Fibroblast of the aortic adventitia (primary cell): ENCODE results near the gene FEM1C. TPM values are rescaled to one million over a fixed set of nuclear protein-coding genes. Genes with fewer than 3 reads are reported as not detected.
A peak's percentile ranks its signal among the peaks of the same experiment; 100 is the strongest.

Source experiments
- DNase-seq: peaks from one replicate; pipeline ENCODE4 v3.0.0-alpha.2; 2010; ENCODE audit warnings: low read depth
- H3K4me3 ChIP-seq: 2 replicates; pipeline ENCODE4 v1.5.1; 2011; ENCODE audit warnings: low read depth, mild to moderate bottlenecking, control low read depth, low read length, moderate library complexity
- small RNA-seq: library from RNA; depleted of rRNA; stranded (forward); fragments of <200 nt; gene quantifications from one replicate; pipeline ENCODE3, GENCODE V24; 2012
- total RNA-seq: library from RNA; depleted of rRNA; stranded (reverse); fragments of >200 nt; gene quantifications from 2 replicates; pipeline ENCODE4 v1.2.3, GENCODE V29; 2012; ENCODE audit warnings: low replicate concordance
- TF ChIP-seq, protein P1 (sequence below): IDR thresholded peaks from 2 replicates; pipeline ENCODE4 v1.5.1; 2011; ENCODE audit warnings: mild to moderate bottlenecking, low read length, control low read depth, inconsistent platforms; ENCODE audit not compliant: insufficient read depth

FEM1C gene
- total RNA-seq, 1 donor, result 31.7 TPM

DNA sequence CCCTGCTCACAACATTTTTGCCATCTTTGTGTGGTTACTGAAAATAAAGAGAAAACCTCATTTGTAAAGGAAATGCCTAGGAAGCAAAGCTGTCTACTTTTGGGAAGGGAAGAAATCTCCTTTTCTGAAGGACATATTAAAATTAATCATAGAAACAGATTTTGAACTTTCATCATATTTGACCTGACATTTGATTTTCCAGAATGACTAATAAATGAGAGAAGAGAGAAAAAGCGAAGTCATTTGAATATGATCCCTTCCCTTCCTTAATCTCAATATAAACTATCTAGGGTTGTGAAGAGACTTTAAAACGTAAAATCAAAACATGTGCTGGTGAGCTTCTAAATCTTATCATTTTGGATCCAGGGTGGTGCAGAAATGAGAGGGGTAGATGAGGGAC lies 66.3 kb downstream of the FEM1C start:
- TF ChIP-seq, protein P1, sequence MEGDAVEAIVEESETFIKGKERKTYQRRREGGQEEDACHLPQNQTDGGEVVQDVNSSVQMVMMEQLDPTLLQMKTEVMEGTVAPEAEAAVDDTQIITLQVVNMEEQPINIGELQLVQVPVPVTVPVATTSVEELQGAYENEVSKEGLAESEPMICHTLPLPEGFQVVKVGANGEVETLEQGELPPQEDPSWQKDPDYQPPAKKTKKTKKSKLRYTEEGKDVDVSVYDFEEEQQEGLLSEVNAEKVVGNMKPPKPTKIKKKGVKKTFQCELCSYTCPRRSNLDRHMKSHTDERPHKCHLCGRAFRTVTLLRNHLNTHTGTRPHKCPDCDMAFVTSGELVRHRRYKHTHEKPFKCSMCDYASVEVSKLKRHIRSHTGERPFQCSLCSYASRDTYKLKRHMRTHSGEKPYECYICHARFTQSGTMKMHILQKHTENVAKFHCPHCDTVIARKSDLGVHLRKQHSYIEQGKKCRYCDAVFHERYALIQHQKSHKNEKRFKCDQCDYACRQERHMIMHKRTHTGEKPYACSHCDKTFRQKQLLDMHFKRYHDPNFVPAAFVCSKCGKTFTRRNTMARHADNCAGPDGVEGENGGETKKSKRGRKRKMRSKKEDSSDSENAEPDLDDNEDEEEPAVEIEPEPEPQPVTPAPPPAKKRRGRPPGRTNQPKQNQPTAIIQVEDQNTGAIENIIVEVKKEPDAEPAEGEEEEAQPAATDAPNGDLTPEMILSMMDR, result no peak
- H3K4me3 ChIP-seq, result no peak overlapping the region
- DNase-seq, result no peak

DNA sequence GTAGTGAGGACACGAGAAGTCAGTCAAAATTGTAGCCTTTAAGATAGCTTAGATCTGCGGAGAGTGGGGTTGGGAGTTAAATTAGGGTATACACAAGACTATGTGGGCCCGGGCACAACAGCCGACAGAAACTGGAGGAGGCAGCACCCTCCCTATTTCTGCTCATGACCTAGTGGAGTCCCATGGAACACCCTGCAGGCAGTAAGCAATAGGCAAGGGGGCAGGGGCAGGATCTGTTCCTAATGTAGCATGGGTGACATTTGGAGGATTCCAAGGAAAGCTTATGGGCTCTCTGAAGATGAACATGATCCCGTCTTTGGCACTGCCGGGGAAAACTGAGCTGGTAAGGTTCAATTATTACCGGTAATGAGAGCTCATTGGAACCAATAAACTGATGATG lies 67.0 kb downstream of the FEM1C start:
- no peak overlapping the region for H3K4me3 ChIP-seq
- TF ChIP-seq, protein P1, result no peak

DNA sequence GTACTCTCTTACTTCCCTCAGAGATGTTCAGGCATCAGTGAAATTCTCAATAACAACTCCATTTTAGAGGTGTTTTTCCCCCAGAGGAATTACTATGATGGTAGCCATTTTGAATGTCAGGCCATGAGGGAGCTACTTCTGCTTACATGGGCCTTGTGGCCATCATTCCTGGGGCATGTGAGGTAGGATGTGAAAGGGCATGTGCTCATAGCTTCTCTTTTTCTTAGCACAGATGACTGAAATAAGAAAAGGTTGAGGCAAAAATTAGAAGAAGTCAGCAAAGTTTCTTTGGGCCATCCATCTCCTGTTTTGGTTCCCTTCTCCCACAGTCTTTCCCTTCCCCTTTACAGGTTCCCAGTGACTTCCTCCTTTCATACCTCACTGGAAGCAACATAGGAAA lies 68.8 kb downstream of the FEM1C start:
- TF ChIP-seq, protein P1, result no peak
- no peak for DNase-seq
- no peak overlapping the region for H3K4me3 ChIP-seq

More for the DNA sequence above, 67.0 kb downstream of the FEM1C start:
- DNase-seq, result no peak

DNA sequence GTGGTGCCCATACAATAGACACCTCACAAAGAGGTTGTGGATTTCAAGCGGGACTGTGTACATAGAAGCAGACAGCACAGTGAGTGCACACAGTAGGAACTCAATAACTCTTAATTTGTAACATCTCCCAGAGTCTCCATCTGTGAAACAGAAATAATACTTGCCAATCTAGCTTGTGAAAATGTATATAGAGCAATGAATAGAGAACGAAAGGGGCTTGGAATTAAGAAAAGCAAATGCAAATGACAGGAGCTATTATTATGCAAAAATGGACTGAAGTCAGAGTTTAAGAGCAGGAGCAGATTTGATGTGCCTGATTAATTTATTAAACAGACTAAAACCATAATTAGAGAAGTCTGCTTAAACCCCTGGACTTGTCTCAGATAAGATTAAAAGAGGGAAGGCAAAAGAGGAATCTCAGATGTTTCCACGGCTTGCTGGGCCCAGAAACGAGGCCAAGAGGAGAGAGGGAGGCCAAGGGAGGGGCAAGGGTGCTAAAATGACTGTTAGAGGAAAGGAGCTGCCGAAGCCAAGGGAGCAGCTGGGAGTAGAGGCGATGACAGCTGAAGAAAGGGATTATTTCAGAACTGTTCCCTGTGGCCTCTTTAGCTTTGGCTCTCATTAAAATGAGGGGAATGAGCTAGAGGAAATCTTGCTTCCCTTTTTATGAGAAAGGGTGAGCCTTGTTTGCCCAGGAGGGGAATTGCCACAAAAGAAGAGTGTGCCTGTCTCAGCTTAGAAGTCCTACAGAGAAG lies 72.1 kb downstream of the FEM1C start:
- TF ChIP-seq, protein P1, result no peak
- no peak overlapping the region for H3K4me3 ChIP-seq
- peak; percentile 51 for DNase-seq

DNA sequence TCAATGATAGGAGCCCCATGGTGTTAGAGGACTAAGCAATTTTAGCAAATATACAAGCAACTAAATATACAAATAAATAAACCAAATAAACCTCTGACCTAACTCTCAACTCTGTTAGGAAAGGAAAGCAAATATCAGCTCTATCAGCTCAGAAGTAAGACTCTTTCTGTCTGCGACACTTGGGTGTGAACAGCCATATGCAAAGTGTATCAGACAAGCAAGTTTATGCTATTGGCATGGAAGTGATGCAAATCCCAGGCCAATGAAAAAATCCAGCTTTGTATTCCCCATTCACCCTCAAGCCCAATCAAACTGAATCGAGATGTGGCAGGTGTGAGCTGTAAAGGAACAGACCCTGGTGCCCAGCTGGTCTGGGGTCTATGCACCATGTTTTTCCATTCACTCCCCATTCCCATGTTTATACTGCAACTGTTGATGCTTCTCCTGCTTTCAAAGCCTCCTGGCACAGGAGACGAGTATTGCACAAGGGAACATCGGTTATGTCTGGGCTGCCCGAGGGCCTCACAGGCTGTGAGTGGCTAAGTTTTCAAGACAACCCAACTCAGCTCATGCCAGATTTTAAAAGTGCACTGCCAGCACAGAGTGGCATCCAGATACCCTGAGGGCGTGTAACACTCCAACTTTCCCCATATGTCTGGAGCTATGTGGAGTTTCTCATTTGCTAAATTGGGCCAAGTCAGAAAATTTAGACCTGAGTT lies 73.1 kb downstream of the FEM1C start:
- no peak overlapping the region for H3K4me3 ChIP-seq
- TF ChIP-seq, protein P1, result no peak
- no peak for DNase-seq

DNA sequence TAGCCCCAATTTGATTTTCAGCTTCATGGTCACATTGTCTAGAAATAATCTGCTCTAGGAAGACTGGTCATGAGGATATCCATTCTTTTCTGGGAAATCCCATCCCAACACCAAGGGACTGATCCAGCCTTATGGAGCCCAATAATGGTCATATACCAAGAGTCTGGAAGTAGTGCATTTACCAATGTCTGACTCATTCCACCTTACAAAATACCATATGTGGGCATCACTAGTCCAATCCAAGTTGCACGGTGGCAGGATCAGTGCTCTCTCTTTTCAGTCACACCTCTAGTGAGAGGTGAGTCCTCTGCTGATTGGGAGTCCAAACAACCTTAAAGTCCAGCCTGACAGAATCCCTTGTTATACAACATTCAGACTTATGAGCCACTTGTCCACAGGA lies 73.7 kb downstream of the FEM1C start:
- DNase-seq, result no peak
- H3K4me3 ChIP-seq, result no peak overlapping the region
- TF ChIP-seq, protein P1, result no peak

Small RNA genes within 50 kb of the gene (small RNA-seq; reads per million reads assigned to genes)
- gene AC008628.1 (not detected), gene AC008628.2 (not detected)

Other genes with a start within 250 kb of the FEM1C start
- 12.6 and 30.7 TPM in 2 replicates for gene CCDC112, start 248.1 kb downstream of the FEM1C start, total RNA-seq
- 9.1 and 19.1 TPM in 2 replicates for gene TICAM2, start 57.7 kb upstream of the FEM1C start, total RNA-seq
- 30.5 and 181 TPM in 2 replicates for gene TMED7, start 81.3 kb upstream of the FEM1C start, total RNA-seq